HG03025 (cell line): Measurements from ENCODE around the gene GNAO1.

ENCODE experiments used
- ATAC-seq: cut with Tn5 transposase; IDR thresholded peaks from one replicate; pipeline ENCODE4 v1.9.1; 2021; ENCODE audit warnings: mild to moderate bottlenecking, moderate library complexity; ENCODE audit not compliant: unreplicated experiment, low FRiP score

The GNAO1 gene

DNA sequence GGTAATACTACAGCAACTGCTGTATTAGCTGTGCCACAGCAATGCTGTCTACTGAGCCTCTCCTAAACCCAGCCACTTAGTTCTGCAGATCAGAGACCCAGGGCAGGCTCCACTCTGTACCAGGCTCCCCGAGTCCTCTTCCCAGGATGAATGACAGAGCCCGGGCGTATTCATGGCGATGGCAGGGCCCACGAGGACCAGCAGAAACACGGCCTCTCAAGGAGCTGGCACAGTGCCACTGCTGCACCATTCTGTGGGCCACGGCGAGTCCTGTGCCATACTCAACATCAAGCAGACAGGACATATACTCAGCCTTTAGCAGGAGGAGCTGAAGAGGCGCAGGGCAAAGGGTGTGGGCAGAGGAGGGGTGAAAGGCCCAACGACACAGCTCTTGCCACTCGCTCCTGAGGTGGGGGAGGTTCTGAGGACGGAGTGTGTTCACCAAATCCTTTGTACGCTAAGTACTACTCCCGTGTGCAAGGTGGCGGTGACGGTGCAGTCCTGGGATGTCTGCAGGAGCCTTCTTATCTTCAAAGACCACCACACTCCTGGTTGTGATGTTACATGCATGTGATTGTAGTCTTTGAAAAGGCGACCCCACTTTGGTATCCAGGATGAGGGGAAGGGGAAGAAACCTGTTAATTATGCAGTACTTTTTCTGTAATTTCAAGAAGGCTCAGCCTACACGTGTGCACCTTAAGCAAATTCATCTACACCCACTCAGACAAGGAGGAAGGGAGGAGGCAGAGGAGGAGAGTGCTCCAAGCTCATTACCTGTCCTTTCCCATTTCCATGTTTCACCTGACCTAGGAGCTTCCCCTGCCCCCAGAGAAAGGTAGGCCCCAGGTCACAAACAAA, 136.0 kb downstream of the GNAO1 start:
- no peak for ATAC-seq

DNA sequence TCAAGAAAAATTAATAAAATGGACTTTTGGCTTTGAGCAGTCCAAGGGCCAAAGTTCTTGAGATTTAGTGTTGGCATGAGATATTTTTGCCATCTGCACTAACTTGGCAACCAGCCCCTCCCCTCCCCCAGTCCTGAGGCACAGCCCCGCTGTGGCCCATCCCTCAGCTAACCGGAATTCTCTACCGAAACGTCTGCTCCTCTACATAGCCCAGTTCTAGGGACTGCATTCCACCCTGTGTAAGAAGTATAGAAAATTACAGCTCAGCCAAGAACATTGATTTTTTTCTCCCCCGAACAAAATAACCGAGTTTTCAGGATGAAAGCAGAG, 136.6 kb downstream of the GNAO1 start:
- ATAC-seq, result no peak

DNA sequence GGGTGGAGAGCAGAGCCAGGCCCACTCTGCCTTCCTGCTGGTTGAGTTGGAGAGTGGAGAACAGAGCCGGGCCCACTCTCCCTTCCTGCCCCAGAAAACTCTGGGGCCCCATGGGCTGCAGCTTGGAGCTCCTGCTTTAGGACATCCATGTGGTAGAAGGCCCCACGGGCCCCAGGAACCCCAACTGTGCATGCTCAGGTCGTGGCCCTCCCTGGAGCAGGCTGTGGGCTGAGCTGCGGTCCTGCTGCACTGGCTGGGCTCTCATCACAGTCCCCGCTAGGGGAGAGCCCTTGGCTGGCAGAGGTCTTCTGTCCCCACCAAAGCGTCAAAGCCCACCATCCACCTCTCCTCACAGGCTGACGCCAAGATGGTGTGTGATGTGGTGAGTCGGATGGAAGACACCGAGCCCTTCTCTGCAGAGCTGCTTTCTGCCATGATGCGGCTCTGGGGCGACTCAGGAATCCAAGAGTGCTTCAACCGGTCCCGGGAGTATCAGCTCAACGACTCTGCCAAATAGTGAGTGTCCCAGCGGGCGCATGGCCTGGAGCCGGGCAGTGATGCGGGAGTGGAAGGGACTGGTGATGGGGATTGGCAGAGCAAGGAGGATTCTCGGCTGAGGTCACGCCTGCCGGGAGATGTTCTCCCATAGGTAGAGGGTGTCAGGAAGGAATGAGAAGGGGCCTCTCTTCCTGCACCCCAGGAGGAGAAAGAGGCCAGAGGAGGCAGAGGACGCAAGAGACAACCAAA, 137.2 kb downstream of the GNAO1 start:
- ATAC-seq, result no peak

DNA sequence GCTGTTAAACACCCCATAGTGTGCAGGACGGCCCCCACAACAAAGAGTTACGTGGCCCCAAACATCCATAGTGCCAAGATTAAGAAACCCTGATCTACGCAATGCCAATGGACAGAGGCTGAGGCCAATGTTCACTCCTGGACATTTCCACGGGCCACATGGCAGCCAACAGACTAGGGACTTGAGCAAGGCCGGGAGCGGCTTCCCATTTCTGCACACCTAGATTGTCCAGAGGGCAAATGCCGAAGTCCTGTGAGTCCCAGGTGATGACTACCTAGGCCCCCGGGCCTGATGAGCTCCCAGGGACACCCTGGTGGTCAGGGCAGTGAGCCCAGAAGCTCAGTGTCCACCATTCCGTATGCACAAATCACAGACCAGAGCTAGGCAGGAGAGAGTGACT, 138.6 kb downstream of the GNAO1 start:
- no peak for ATAC-seq

DNA sequence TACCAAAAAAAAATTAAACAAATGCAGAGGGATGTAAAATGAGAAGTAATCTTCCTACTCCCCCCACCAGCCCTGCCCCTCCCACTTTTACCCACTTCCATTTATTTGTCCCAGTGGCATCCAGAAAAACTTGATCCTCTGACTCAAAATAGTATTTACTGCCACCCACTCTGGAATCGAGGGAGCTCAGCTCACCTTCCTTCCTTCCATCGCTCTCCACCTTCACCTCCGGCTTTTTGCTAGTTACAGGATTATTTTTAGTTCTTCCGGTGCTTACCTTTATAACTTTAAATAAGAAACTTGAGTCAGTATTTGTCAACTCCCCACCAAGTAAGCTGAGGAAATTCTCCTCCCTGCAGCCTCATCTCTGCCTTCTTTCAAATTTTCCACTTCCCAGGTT, 139.2 kb downstream of the GNAO1 start:
- no peak for ATAC-seq

DNA sequence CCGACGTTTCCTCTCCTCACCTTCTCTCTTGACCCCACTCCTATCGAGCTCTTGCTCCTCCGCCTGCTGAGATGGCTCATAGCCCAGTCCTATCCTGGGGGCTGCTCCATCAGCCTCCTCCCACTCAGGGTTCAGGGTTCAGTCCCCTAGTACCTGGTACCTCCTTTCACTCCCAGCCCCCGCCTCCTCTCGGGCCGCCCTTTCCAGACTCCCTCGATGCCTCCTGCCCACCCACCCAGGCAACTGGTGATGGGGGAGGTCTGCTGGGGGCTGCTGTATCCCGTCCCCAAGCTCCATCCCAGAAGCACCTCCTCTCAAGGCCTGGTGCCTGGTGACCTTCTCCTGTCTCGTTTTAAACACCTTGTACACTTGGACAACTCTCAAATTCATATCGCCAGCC, 140.1 kb downstream of the GNAO1 start:
- no peak for ATAC-seq

DNA sequence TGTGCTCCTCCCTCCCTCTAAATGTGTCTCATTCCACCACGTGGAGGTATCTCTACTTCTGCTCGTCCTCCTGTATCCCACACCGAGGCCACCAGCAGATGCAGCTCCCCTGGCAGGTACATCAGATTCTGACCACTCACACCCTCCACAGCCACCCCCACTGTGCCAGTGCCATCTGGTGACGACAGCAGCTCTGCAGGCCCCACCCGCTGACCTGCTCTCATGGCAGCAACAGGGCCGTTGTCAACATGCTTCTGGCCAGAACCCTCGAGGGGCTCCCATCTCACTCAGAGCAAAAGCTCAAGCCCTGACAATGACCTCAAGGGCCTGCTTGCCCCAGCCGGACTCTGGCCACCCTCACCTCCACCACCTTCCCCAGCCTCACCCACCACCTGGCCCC, 140.6 kb downstream of the GNAO1 start:
- ATAC-seq, result no peak

DNA sequence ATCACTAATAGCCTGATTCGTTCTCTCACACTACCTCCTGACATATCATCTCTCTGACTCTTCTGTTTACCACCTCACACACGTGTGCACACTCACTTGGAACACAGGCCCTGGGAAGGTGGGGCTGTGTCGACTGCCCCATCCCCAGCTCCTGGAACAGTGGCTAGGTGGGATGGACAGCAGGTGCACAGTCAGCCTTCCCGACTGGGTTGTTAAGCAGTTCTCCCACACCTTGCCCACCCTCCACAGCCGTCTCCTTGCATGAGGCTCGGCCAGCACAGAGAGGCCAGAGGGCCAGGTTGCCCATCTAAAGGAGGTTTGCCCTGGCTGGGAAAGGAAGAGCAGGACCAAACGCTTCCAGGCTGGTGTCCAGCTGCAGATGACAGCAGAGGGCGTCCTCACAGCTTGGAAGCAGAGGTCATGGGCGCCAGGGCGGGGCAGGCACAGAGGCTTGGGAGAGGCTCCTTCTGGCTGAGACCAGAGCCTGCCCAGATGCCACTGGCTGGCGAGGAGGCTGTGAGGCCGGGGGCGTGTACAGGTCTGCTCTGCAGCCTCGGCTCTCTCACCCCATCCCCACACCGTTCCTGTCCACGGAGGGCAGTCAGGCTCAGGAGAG, 141.3 kb downstream of the GNAO1 start:
- no peak for ATAC-seq

DNA sequence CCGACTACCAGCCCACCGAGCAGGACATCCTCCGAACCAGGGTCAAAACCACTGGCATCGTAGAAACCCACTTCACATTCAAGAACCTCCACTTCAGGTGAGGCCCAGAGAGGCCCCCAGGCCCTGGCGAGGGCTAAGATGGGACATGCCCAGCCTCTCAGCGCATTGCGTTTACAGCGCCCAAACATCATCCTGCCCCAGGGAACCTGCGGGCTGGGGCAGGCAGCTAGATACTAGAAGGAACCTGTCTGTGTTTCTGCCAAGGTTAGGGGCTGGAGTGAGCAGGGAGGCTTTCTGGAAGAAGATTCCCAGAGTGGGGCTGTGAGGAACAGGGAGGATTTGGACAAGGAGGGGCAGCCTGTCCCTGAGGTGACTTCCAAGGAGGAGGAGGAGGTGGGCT, 143.5 kb downstream of the GNAO1 start:
- no peak for ATAC-seq

DNA sequence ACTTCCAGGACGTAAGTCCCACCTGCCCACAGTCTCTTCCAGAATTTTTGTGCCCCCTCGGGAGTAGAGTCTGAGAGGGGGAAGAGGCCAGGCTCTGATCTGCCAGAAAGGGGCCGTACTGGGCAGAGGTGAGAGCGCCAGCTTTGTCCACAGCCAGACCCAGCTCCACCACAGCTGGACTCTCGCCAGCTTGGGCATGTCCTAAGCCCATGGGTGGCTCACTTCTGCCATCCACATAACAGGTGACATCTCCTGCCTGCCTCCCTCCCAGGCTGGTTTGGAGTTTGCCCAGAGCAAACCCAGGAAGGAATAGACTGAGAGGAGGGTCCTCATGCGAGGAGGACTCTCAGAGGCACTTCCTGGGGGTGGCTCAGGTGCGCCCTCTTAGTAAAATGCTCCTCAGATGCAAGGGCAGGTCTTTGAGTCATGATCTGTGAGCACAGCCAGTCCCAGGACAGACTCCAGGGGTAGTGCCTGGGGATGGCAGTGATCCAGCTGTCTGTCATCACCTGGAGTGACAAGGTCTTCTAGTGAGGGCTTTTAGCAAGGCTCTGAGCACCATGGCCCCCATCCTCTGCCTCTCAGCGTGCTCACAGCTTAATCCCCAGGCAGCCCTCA, 144.9 kb downstream of the GNAO1 start:
- no peak for ATAC-seq

DNA sequence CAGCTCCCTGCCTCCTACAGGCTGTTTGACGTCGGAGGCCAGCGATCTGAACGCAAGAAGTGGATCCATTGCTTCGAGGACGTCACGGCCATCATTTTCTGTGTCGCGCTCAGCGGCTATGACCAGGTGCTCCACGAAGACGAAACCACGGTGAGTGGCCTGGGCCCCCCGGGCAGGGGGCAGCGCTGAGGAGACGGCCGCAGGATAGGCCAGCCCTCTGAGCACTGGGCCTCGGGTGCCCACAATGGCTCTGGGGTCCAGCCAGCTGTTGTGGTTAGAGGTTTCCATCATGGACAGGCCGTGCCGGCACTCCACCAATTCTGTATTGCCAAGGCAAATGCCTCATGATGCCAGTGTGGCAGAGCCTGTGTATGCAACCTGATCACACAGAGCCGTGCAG, 145.4 kb downstream of the GNAO1 start:
- no peak for ATAC-seq

DNA sequence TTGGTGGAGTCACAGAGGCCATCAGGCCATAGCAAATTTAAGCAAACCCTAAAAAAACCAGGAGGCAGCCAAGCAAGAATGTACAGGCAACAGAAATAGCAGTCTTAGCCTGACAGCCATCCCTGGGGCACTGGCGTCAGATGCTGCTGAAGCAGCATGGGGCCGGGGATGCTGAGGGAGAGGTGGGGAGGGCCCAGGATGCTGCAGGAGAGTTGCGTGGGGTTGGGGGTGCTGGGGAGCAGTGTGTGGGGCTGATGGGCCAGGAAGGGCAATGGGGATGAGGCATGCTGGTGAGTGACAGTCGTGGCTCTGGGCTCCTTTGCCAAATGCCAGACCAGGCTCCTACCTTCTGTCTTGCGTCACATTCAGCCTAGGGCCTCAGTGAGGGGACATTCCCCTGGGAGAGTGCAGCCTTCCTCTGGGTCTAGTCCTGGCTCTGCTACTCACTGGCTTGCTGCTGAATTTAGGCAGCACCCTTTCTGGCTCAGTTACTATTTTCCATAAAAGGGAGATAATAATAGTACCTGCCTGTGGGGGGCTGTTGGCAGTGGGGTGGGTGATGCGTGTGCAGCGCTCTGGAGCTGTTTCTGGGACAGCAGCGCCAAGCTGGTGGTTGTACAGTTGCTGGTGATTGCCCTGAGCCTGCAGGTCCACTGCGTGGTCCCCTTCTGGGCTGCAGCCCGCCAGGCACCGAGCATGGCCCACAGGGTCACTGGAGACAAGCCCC, 146.0 kb downstream of the GNAO1 start:
- no peak for ATAC-seq

DNA sequence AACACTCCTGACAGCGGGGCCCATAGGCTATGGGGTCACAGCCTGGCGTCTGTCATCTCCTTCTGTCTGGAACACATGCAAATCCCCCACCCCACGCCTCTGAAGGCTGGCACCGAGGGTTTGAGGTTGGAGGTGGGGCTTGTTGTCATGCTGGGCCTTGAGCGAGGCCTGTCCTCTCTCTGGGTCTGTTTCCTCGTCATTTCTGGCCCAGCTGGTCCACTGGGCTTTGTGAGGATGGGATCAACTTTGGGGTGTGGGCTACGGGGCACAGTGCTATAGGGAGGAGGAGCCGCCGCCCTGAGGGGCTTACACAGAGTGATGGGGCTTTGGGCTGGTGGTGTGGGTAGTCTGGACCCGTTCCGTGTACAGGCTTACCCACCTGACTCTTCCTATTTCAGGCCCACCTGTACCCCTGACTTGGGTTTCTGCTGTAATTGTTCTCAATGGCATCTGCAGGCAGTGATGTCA, 146.6 kb downstream of the GNAO1 start:
- ATAC-seq, result no peak

DNA sequence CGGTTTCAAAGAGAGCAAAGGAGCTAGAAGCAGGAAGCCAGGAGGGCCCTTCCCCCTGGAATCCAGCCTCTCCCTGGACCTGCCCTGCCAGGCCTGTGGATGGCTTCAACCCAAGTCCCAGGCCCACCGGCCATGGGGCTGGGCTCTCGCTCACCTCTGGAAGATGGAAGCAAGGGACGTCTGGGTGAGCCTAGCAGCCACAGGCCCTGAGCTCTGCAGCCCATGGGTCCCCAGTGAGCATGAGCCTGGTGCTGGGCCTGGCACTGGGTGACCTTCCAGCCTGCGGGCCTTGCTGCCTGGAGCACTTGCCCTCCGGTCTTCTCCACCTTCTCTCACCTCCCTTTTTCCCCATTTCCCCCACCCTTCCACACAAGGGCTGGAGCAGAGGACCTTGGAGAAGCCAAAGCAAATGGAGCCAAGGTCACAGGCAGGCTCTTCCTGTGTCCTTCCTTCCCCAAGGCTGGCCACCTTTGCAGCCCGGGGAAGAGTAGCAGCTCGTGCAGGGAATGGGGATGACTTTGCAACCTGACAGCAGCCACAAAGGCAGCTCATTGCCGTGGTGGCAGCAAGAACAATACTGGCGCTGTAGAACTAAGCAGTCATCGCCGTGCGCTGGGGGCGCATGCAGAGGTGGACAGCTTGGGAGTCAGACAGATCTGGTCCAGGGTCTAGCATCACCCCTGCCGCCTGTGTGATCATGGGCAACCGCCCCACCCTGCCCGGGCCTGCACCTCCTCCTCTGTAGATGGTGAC, 147.5 kb downstream of the GNAO1 start:
- ATAC-seq, result no peak

DNA sequence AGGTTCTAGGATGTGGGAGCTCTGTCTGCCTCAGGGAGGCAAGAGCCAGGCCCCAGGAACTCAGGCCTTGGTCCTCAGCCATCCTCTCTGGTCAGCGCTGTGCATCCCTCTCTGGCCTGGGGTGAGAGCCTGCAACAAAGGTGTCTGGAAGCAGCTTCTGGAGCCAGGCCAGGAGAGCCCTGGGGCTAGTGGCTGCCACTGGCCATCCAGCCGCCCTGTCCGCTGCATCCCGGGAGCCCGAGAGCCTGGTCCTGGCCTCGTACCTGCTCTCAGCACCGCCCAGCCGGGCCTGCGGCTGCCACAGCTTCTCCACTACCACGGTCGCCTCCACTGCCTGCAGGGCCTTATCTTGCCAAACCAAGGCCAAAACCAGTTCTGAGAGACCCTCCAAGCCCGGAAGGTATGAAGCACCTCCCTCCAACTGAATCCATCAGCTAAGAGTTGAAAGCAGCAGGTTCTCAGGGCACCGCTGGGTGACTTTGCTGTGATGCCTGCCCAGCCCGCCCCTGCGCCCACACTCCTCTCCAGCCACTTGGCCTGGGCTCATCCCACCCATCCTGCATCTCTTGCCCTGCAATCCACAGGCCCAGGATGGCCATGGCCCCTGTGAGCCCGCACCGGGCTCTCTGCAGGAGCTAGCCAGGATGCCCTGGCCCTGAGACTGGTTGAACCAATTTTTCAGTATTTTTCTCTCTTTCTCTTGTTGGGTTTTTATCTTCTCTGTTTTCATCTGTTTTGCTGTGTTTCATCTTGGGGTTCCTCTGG, 148.3 kb downstream of the GNAO1 start:
- ATAC-seq, result no peak

DNA sequence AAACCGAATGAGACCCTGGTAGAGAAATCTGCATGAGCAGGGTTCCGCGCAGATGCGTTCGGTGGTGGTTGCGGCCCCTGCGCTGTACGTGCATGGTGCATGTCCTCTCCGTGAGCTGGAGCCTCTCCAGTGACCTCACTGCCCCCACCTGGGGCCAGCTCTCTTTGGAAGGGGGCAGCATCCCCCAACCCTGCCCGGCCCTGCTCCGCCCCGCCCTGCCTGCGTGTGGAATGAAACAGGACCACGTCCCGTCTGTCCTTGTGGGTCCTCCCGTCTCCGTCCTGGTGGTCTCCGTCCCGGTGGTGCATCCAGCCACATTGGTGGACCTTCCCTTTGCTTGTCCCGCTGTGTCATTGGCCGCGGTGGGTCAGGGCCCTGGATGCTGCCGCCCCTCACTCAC, 149.1 kb downstream of the GNAO1 start:
- no peak for ATAC-seq

DNA sequence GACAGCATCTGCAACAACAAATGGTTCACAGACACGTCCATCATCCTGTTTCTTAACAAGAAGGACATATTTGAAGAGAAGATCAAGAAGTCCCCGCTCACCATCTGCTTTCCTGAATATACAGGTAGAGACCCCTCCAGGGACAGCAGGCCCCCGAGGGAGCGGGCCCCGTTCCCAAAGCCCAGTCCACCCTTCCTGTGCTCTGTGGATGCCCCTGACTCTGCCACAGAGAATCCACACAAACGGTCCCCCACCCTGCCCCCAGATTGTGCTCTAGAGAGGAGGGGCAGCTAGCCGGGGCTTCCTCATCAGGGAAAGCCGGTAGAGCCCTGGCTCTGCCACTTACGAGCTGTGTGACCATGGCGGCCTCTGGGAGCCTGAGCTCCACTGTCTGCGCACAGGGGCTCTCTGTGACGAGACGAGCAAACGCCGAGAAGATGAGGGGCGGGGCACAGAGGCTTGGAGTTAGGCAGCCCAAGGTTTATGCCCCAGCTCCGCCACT, 149.6 kb downstream of the GNAO1 start:
- no peak for ATAC-seq

DNA sequence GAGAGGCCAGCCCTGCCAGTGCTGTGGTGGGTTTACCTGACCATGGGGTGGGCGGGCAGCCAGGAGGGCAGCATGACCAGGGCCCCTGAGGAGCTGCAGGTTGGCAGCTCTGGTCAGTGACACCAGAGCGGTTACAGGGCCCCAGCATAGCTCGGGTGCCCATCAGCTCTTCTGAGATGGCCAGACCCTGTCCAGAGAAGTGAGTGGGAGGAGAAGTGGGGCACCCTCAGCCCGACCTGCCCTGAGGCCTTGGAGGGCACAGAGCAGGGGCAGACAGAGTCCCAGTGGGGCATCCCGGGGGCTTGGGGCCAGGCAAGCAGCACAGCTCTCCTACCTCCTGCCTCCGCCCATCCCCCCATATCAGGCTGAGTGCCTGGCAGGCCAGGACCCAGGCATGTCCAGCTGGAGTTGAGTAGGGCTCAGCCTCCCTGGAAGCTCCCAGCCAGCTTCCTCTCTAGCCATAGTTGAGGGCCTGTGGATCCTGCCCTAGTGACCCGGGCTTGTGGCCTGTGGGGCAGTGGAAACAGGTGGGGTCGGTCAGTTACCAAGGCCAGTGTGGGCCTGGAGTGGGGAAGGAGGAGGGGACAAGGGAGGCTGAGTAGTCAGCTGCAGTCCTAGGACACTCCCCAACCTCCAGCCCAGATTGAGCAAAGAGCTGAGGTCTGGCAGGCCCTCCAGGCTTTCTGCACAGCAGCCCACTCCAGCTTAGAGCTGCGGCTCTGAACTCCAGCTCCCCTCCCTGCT, 150.5 kb downstream of the GNAO1 start:
- ATAC-seq, result no peak
